Transverse colon (tissue), 4 donors: ENCODE measurements around the gene PGM1. TPM values are rescaled to one million over a fixed set of nuclear protein-coding genes. Genes with fewer than 3 reads are reported as not detected.
"Not testable (repeated sequence)": the region's sequence is repeated elsewhere in the genome, so short reads cannot be mapped to it uniquely, and the experiment has no call there.

Experiments used
- DNase-seq: peaks from one replicate; pipeline ENCODE4 v3.0.0-alpha.2; 2019
- H3K27ac ChIP-seq, 4 donors: fragments of 200-600 bp; sonication (generic); 2 replicates each; pipeline ENCODE4 v1.5.1; 2016 to 2018; ENCODE audit warnings: inconsistent platforms in 4 of 4
- H3K27me3 ChIP-seq: fragments of 200-600 bp; sonication (generic); 2 replicates; pipeline ENCODE4 v1.5.1; 2017; ENCODE audit warnings: inconsistent platforms
- H3K36me3 ChIP-seq, 4 donors: fragments of 200-600 bp; sonication (generic); 2 replicates each; pipeline ENCODE4 v1.5.1; 2017 to 2019; ENCODE audit warnings: inconsistent platforms in 4 of 4
- H3K4me1 ChIP-seq, 4 donors: fragments of 200-600 bp; sonication (generic); 2 replicates each; pipeline ENCODE4 v1.5.1; 2017 to 2020; ENCODE audit warnings: inconsistent platforms in 4 of 4
- H3K4me3 ChIP-seq, 4 donors: fragments of 200-600 bp; sonication (generic); 1 replicate in 1 of 4; 2 replicates in 3 of 4; pipeline versions ENCODE4 v1.5.1 to v1.6.1; 2017 to 2019; ENCODE audit warnings: inconsistent platforms in 4 of 4
- H3K9me3 ChIP-seq, 2 donors: fragments of 200-600 bp; sonication (generic); 2 replicates each; pipeline ENCODE4 v1.5.1; 2017 to 2019; ENCODE audit warnings: inconsistent platforms in 2 of 2
- CTCF ChIP-seq, 5 experiments: fragments of 200-600 bp in 3 of 5; fragments of 450-650 bp in 2 of 5; sonication (generic) in 3 of 5; IDR thresholded peaks; 1 replicate in 2 of 5; 2 replicates in 3 of 5; pipeline ENCODE4 v1.5.1; 2016 to 2017; ENCODE audit warnings: antibody characterized with exemption in 5 of 5, inconsistent platforms in 3 of 5, mild to moderate bottlenecking in 2 of 5, moderate library complexity in 1 of 5
- EP300 ChIP-seq: sonication (generic); formaldehyde crosslinking; IDR thresholded peaks from one replicate; pipeline ENCODE4 v1.6.1; 2017; ENCODE audit warnings: antibody characterized with exemption, low read depth
- POLR2A ChIP-seq: fragments of 450-650 bp; IDR thresholded peaks from one replicate; pipeline ENCODE4 v1.6.1; 2016; ENCODE audit warnings: antibody characterized with exemption, mild to moderate bottlenecking, moderate library complexity
- POLR2AphosphoS5 ChIP-seq, 3 donors: sonication (generic); formaldehyde crosslinking; IDR thresholded peaks; one replicate each; pipeline ENCODE4 v1.6.1; 2016; ENCODE audit warnings: antibody characterized with exemption in 3 of 3
- WGBS, 2 donors: methylation state at CpG; one replicate each; pipeline ENCODE4 v1.1.5; 2018; ENCODE audit warnings: low coverage in 1 of 2; 5-methylcytosine and 5-hydroxymethylcytosine counted together
- in situ Hi-C, 4 donors: fragments of 200-750 bp; cut with MboI; loops; one replicate each; pipeline versions ENCODE4 v1.15.0 to v1.15.1; 2017; ENCODE audit warnings: low sequenced_read_pairs in 3 of 4, low pct_ligation_motif_present in 1 of 4, low pct_unique_long_range_greater_than_20kb in 1 of 4
- intact Hi-C: fragments of 100-400 bp; cut with DNase I; formaldehyde crosslinking; loops from one replicate; pipeline ENCODE4 v1.15.1; 2023; ENCODE audit warnings: low total_unique reads
- total RNA-seq, 4 donors: library from RNA; depleted of rRNA; stranded (reverse); fragments of >200 nt; gene quantifications; one replicate each; pipeline ENCODE4 v1.1.0, GENCODE V29; 2016

PGM1 gene
- total RNA-seq, 4 donors from 2014 or later: 45.0 to 144 (median 103) TPM

GRCh38 chr1:63575340-63575826 lies 17.8 kb upstream of the PGM1 start:
- no peak for DNase-seq
- H3K4me3 ChIP-seq: no peak overlapping the region
- H3K4me1 ChIP-seq: no peaks in the 10 kb centered on the region
- WGBS, 2 donors: 64 to 100% methylated on average over 1 to 4 of the region's 4 CpGs
- TF ChIP-seq POLR2AphosphoS5 (IDR thresholded peaks at IDR 0.05) (no peak), CTCF (IDR thresholded peaks at IDR 0.05) (peak; percentile 75 to 90 (median 83)), EP300 (no peak), POLR2A (no peak)
- intact Hi-C loops: loop anchor here (10.0 kb wide), 1 partner anchor 669 kb away; no protein-coding TSS in a partner anchor
- in situ Hi-C loops: no loop called here
- H3K9me3 ChIP-seq: no peaks in the 10 kb centered on the region
- no peaks in the 10 kb centered on the region for H3K27me3 ChIP-seq
- H3K27ac ChIP-seq: no peak overlapping the region
- no peaks in the 10 kb centered on the region for H3K36me3 ChIP-seq

- H3K27ac ChIP-seq, H3K27me3 ChIP-seq, in situ Hi-C loops, H3K4me3 ChIP-seq, intact Hi-C loops, DNase-seq, H3K9me3 ChIP-seq, H3K36me3 ChIP-seq: not testable (repeated sequence)
- WGBS, 2 donors: 86 to 90% methylated on average over 1 of the region's 1 CpG
- peaks cover 0 to 14% (median 13%) of the 10 kb centered on the region in 4 donors for H3K4me1 ChIP-seq
Measured at GRCh38 chr1:63586326-63586725, 6.9 kb upstream of the PGM1 start.

- TF ChIP-seq CTCF (IDR thresholded peaks at IDR 0.05): no peak
- TF ChIP-seq EP300: no peak
- TF ChIP-seq POLR2A: no peak
- peak in 1 of 3 donors; percentile 11 for TF ChIP-seq POLR2AphosphoS5 (IDR thresholded peaks at IDR 0.05)
- intact Hi-C loops: no loop called here
- WGBS, 2 donors: 38 to 55% methylated on average over 3 of the region's 3 CpGs
- DNase-seq: no peak
- Histone ChIP-seq H3K4me3 (no peak overlapping the region), H3K27ac (peak overlapping the region; percentile 40 to 66 (median 48)), H3K27me3 (no peaks in the 10 kb centered on the region), H3K9me3 (no peaks in the 10 kb centered on the region), H3K36me3 (no peaks in the 10 kb centered on the region), H3K4me1 (peaks cover 0 to 30% (median 20%) of the 10 kb centered on the region in 4 donors)
- in situ Hi-C loops: no loop called here
Measured at GRCh38 chr1:63590166-63590560, 3.0 kb upstream of the PGM1 start.

GRCh38 chr1:63592536-63593302 lies 492 bp upstream of the PGM1 start:
- WGBS, 2 donors: 26 to 39% methylated on average over 10 to 16 of the region's 18 CpGs
- Histone ChIP-seq H3K27me3 (no peaks in the 10 kb centered on the region), H3K4me3 (peak overlapping the region; percentile 49 to 85 (median 81)), H3K27ac (peak overlapping the region; percentile 95 to 97 (median 96)), H3K36me3 (no peaks in the 10 kb centered on the region), H3K9me3 (no peaks in the 10 kb centered on the region), H3K4me1 (peaks cover 0 to 31% (median 22%) of the 10 kb centered on the region in 4 donors)
- intact Hi-C loops (no loop called here), in situ Hi-C loops (no loop called here)
- DNase-seq: peak; percentile 81
- TF ChIP-seq POLR2AphosphoS5 (IDR thresholded peaks at IDR 0.05) (no peak), POLR2A (no peak), CTCF (IDR thresholded peaks at IDR 0.05) (no peak), EP300 (no peak)
